ENCODE data around the gene BCAS4.

GRCh38 chr20:50873585-50873984 lies 78.7 kb downstream of the BCAS4 start:
- TF ChIP-seq, protein P1, sequence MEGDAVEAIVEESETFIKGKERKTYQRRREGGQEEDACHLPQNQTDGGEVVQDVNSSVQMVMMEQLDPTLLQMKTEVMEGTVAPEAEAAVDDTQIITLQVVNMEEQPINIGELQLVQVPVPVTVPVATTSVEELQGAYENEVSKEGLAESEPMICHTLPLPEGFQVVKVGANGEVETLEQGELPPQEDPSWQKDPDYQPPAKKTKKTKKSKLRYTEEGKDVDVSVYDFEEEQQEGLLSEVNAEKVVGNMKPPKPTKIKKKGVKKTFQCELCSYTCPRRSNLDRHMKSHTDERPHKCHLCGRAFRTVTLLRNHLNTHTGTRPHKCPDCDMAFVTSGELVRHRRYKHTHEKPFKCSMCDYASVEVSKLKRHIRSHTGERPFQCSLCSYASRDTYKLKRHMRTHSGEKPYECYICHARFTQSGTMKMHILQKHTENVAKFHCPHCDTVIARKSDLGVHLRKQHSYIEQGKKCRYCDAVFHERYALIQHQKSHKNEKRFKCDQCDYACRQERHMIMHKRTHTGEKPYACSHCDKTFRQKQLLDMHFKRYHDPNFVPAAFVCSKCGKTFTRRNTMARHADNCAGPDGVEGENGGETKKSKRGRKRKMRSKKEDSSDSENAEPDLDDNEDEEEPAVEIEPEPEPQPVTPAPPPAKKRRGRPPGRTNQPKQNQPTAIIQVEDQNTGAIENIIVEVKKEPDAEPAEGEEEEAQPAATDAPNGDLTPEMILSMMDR (IDR thresholded peaks at IDR 0.05): no peak
- no peak for TF ChIP-seq EP300 (IDR thresholded peaks at IDR 0.05)
- no peak for TF ChIP-seq POLR2A (IDR thresholded peaks at IDR 0.05)

Data from tibial nerve (tissue), 4 donors.